Neural progenitor cell (in vitro differentiated cells): ENCODE measurements around the gene MAN2B2. TPM values are rescaled to one million over a fixed set of nuclear protein-coding genes. Genes with fewer than 3 reads are reported as not detected.

Experiments used
- DNase-seq: peaks from one replicate; pipeline ENCODE4 v3.0.0-alpha.2; 2016; ENCODE audit warnings: low spot score
- H2AFZ ChIP-seq: fragments of 200-600 bp; sonication (generic); replicated peaks from 2 replicates; pipeline ENCODE4 v1.6.1; 2016; ENCODE audit warnings: antibody characterized with exemption
- H3F3A ChIP-seq: fragments of 200-600 bp; sonication (generic); 2 replicates; pipeline ENCODE4 v1.6.1; 2016; ENCODE audit warnings: antibody characterized with exemption, low read depth
- H3K27ac ChIP-seq: fragments of 200-600 bp; sonication (generic); 2 replicates; pipeline ENCODE4 v1.5.1; 2016; ENCODE audit warnings: mild to moderate bottlenecking
- H3K27me3 ChIP-seq: fragments of 200-600 bp; sonication (generic); 2 replicates; pipeline ENCODE4 v1.6.1; 2016; ENCODE audit warnings: mild to moderate bottlenecking, moderate library complexity
- H3K36me3 ChIP-seq: fragments of 200-600 bp; sonication (generic); 2 replicates; pipeline ENCODE4 v1.5.1; 2016
- H3K4me1 ChIP-seq: fragments of 200-600 bp; sonication (generic); 2 replicates; pipeline ENCODE4 v1.6.1; 2016; ENCODE audit warnings: mixed run types
- H3K4me2 ChIP-seq: fragments of 200-600 bp; sonication (generic); 2 replicates; pipeline ENCODE4 v1.6.1; 2016
- H3K4me3 ChIP-seq: fragments of 200-600 bp; sonication (generic); 2 replicates; pipeline ENCODE4 v1.5.1; 2016
- H3K79me2 ChIP-seq: fragments of 200-600 bp; sonication (generic); 2 replicates; pipeline ENCODE4 v1.6.1; 2016; ENCODE audit warnings: low read depth
- H3K9ac ChIP-seq: fragments of 200-600 bp; sonication (generic); 2 replicates; pipeline ENCODE4 v1.6.1; 2016
- H3K9me3 ChIP-seq: fragments of 200-600 bp; sonication (generic); 2 replicates; pipeline ENCODE4 v1.5.1; 2016; ENCODE audit warnings: low read depth
- H4K20me1 ChIP-seq: fragments of 200-600 bp; sonication (generic); 2 replicates; pipeline ENCODE4 v1.6.1; 2016; ENCODE audit warnings: low read depth
- H3K27ac Mint-ChIP-seq: 3 replicates; pipeline ENCODE4 v1.8.0; 2021; ENCODE audit warnings: mixed read lengths
- H3K27me3 Mint-ChIP-seq: 2 replicates; pipeline ENCODE4 v1.8.0; 2022; ENCODE audit warnings: low read depth, mild to moderate bottlenecking, inconsistent platforms, moderate library complexity, mixed read lengths; ENCODE audit not compliant: insufficient read depth
- H3K36me3 Mint-ChIP-seq: 3 replicates; pipeline ENCODE4 v1.8.0; 2021; ENCODE audit warnings: mixed read lengths
- H3K4me1 Mint-ChIP-seq: 3 replicates; pipeline ENCODE4 v1.8.0; 2021; ENCODE audit warnings: mixed read lengths
- H3K4me3 Mint-ChIP-seq: 3 replicates; pipeline ENCODE4 v1.8.0; 2021; ENCODE audit warnings: mild to moderate bottlenecking, moderate library complexity, mixed read lengths
- H3K9me3 Mint-ChIP-seq: 3 replicates; pipeline ENCODE4 v1.8.0; 2020; ENCODE audit warnings: mixed read lengths
- CTCF ChIP-seq: fragments of 200-600 bp; sonication (generic); IDR thresholded peaks from 2 replicates; pipeline ENCODE4 v1.5.1; 2017; ENCODE audit warnings: antibody characterized with exemption, mild to moderate bottlenecking
- EZH2 ChIP-seq: fragments of 200-600 bp; sonication (generic); IDR thresholded peaks from 2 replicates; pipeline ENCODE4 v1.6.1; 2017; ENCODE audit warnings: antibody characterized with exemption, mild to moderate bottlenecking, moderate library complexity
- EZH2phosphoT487 ChIP-seq: fragments of 200-600 bp; sonication (generic); IDR thresholded peaks from 2 replicates; pipeline ENCODE4 v1.6.1; 2017; ENCODE audit warnings: antibody characterized with exemption
- total RNA-seq: library from RNA; depleted of rRNA; stranded (reverse); fragments of >200 nt; gene quantifications from 2 replicates; pipeline ENCODE4 v1.2.3, GENCODE V29; 2015; ENCODE audit warnings: low replicate concordance

MAN2B2 gene
- total RNA-seq, 1 donor from 2014 or later: 2.7 TPM

- TF ChIP-seq CTCF: no peak
- TF ChIP-seq EZH2: no peak
- no peak for TF ChIP-seq EZH2phosphoT487
- Histone ChIP-seq H3K36me3 (no peaks in the 10 kb centered on the region), H3K4me1 (no peaks in the 10 kb centered on the region), H3K27ac (no peak overlapping the region), H3K9me3 (no peaks in the 10 kb centered on the region), H3K27me3 (no peaks in the 10 kb centered on the region), H3K4me3 (no peak overlapping the region), H3K9ac (no peak overlapping the region), H3K4me2 (no peak overlapping the region), H4K20me1 (no peaks in the 10 kb centered on the region), H2AFZ (no peak overlapping the region), H3K79me2 (no peaks in the 10 kb centered on the region), H3F3A (no peaks in the 10 kb centered on the region)
- peaks cover 5% of the 10 kb centered on the region for H3K27me3 Mint-ChIP-seq
- no peaks in the 10 kb centered on the region for H3K4me1 Mint-ChIP-seq
- H3K27ac Mint-ChIP-seq: no peak overlapping the region
- H3K4me3 Mint-ChIP-seq: no peak overlapping the region
- DNase-seq: no peak
- H3K9me3 Mint-ChIP-seq: peaks cover 9% of the 10 kb centered on the region
- peaks cover 12% of the 10 kb centered on the region for H3K36me3 Mint-ChIP-seq
These were observed 26.8 kb downstream of the MAN2B2 start for GRCh38 chr4:6601661-6602250.

GRCh38 chr4:6602289-6602688, 27.3 kb downstream of the MAN2B2 start:
- no peaks in the 10 kb centered on the region for H3K4me1 ChIP-seq
- Mint-ChIP-seq H3K27ac (no peak overlapping the region), H3K36me3 (peaks cover 12% of the 10 kb centered on the region), H3K4me3 (no peak overlapping the region), H3K9me3 (peaks cover 9% of the 10 kb centered on the region), H3K4me1 (no peaks in the 10 kb centered on the region), H3K27me3 (peaks cover 5% of the 10 kb centered on the region)
- no peak overlapping the region for H3K4me3 ChIP-seq
- H3K4me2 ChIP-seq: no peak overlapping the region
- no peaks in the 10 kb centered on the region for H3F3A ChIP-seq
- no peaks in the 10 kb centered on the region for H3K79me2 ChIP-seq
- H3K36me3 ChIP-seq: no peaks in the 10 kb centered on the region
- no peak for DNase-seq
- H3K9ac ChIP-seq: no peak overlapping the region
- no peaks in the 10 kb centered on the region for H3K9me3 ChIP-seq
- H3K27me3 ChIP-seq: no peaks in the 10 kb centered on the region
- H3K27ac ChIP-seq: no peak overlapping the region
- H4K20me1 ChIP-seq: no peaks in the 10 kb centered on the region
- H2AFZ ChIP-seq: no peak overlapping the region
- TF ChIP-seq EZH2 (no peak), EZH2phosphoT487 (no peak), CTCF (no peak)

DNA sequence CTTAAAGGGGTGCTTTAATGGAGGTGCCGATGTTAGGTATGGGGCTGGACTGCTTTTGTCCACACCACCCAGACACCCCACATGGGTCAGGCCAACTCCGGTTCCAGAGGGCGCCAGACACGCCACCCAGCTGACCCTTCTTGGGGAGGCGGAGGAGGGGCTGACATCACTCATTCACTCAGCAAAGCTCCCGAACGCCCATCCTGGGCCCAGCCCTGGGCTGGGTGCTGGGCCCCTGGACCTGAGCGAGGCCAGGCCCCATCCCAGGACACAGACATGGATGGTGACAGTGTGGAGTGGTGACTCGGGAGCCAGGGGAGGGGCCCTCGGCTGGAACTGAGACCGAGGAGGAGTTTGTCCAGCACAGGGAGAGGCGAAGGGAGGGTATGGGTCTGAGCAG, 28.1 kb downstream of the MAN2B2 start:
- no peak for DNase-seq
- Histone ChIP-seq H3K27ac (no peak overlapping the region), H3K27me3 (no peaks in the 10 kb centered on the region)

More for the DNA sequence above, 28.1 kb downstream of the MAN2B2 start:
- TF ChIP-seq CTCF (no peak), EZH2phosphoT487 (no peak), EZH2 (no peak)
- no peak overlapping the region for H3K4me2 ChIP-seq
- no peak overlapping the region for H3K4me3 ChIP-seq
- H3K4me1 ChIP-seq: no peaks in the 10 kb centered on the region
- H3K9ac ChIP-seq: no peak overlapping the region
- no peaks in the 10 kb centered on the region for H3K9me3 ChIP-seq
- no peak overlapping the region for H2AFZ ChIP-seq
- H3F3A ChIP-seq: no peaks in the 10 kb centered on the region
- Mint-ChIP-seq H3K36me3 (peaks cover 17% of the 10 kb centered on the region), H3K4me3 (no peak overlapping the region), H3K4me1 (no peaks in the 10 kb centered on the region), H3K9me3 (peaks cover 9% of the 10 kb centered on the region), H3K27me3 (peaks cover 5% of the 10 kb centered on the region), H3K27ac (no peak overlapping the region)
- no peaks in the 10 kb centered on the region for H3K79me2 ChIP-seq
- H4K20me1 ChIP-seq: no peaks in the 10 kb centered on the region
- no peaks in the 10 kb centered on the region for H3K36me3 ChIP-seq
